Esophagus muscularis mucosa (tissue), 3 donors: ENCODE data around the gene RGS16.

ENCODE experiments used
- EP300 ChIP-seq: sonication (generic); formaldehyde crosslinking; IDR thresholded peaks from one replicate; pipeline ENCODE4 v1.6.1; 2017; ENCODE audit warnings: antibody characterized with exemption
- TF ChIP-seq, protein P1 (sequence below), 3 experiments: fragments of 200-600 bp in 2 of 3; fragments of 450-650 bp in 1 of 3; sonication (generic) in 2 of 3; IDR thresholded peaks; one replicate each; pipeline ENCODE4 v1.5.1; 2017 to 2019; ENCODE audit warnings: antibody characterized with exemption in 3 of 3, mild to moderate bottlenecking in 2 of 3, moderate library complexity in 1 of 3

DNA sequence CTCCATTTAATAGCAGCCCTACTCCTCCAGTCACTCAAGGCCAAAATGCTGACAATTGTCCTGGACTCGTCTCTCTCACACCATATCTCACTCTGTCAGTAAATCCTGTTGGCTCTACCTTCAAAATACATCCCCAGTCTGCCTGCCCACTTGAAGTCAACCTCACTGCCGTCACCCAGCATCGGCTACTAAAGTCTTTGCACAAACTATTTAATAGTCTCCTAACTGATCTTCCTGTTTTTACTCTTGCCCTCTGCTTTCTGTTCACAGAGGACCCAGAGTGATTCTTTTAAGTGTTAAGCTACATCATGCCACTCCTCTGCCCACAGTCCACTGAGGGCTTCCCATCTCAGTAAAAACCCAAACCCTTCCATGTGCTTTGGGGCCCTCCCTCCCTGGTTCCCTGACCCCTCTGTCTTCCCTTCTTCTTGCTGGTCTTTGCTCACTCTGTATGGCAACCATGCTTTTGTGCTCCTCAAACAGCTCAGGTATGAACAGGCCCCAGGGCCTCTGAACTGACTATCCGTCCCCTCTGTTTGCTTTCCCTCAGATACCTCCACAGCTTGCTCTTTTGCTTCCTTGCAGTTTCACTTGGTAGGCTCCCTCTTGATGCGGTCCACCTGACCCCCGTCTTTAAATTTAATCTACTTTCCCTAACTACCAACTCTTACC, 34.1 kb downstream of the RGS16 start:
- TF ChIP-seq, protein P1, sequence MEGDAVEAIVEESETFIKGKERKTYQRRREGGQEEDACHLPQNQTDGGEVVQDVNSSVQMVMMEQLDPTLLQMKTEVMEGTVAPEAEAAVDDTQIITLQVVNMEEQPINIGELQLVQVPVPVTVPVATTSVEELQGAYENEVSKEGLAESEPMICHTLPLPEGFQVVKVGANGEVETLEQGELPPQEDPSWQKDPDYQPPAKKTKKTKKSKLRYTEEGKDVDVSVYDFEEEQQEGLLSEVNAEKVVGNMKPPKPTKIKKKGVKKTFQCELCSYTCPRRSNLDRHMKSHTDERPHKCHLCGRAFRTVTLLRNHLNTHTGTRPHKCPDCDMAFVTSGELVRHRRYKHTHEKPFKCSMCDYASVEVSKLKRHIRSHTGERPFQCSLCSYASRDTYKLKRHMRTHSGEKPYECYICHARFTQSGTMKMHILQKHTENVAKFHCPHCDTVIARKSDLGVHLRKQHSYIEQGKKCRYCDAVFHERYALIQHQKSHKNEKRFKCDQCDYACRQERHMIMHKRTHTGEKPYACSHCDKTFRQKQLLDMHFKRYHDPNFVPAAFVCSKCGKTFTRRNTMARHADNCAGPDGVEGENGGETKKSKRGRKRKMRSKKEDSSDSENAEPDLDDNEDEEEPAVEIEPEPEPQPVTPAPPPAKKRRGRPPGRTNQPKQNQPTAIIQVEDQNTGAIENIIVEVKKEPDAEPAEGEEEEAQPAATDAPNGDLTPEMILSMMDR (IDR thresholded peaks at IDR 0.05) = no peak
- no peak for TF ChIP-seq EP300
